ENCODE results near the gene CALML6.

Gene CALML6

DNA sequence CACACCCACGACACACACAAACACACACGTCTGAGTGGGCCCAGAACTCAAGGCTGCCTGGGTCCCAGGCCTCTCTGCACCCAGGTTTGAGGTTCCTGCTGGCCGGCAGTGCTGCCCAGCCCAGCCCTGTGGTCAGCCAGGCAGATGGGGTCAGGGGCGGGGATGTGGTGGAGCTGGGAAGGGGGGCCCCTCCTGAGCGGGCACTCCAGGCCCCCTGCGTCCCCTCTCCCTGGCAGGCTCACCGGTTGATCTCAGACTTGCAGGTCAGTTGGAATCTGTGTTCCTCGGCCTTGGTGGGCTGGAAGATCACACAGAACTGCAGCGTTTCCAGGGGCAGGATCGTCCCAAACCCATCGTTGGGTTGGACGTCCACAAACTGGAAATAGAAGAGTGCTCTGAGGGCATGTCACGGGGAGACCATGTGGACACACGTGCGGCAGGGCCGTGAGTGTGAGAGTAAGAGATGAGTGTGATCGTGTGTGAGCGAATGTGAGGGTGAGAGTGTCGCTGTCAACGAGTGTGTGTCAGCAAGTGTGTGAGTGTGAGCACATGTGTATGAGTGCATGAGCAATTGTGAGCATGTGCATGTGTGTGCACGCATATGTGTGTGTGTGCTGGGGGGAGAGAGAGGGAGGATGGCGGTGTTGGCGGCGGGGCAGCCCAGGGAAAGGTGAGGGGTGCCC lies 23.7 kb downstream of the CALML6 start:
- H3K4me3 ChIP-seq (ENCODE audit: low read depth, low read length): no peak overlapping the region
- TF ChIP-seq, protein P1, sequence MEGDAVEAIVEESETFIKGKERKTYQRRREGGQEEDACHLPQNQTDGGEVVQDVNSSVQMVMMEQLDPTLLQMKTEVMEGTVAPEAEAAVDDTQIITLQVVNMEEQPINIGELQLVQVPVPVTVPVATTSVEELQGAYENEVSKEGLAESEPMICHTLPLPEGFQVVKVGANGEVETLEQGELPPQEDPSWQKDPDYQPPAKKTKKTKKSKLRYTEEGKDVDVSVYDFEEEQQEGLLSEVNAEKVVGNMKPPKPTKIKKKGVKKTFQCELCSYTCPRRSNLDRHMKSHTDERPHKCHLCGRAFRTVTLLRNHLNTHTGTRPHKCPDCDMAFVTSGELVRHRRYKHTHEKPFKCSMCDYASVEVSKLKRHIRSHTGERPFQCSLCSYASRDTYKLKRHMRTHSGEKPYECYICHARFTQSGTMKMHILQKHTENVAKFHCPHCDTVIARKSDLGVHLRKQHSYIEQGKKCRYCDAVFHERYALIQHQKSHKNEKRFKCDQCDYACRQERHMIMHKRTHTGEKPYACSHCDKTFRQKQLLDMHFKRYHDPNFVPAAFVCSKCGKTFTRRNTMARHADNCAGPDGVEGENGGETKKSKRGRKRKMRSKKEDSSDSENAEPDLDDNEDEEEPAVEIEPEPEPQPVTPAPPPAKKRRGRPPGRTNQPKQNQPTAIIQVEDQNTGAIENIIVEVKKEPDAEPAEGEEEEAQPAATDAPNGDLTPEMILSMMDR (IDR thresholded peaks at IDR 0.05; ENCODE audit: low read depth, low read length): no peak

DNA sequence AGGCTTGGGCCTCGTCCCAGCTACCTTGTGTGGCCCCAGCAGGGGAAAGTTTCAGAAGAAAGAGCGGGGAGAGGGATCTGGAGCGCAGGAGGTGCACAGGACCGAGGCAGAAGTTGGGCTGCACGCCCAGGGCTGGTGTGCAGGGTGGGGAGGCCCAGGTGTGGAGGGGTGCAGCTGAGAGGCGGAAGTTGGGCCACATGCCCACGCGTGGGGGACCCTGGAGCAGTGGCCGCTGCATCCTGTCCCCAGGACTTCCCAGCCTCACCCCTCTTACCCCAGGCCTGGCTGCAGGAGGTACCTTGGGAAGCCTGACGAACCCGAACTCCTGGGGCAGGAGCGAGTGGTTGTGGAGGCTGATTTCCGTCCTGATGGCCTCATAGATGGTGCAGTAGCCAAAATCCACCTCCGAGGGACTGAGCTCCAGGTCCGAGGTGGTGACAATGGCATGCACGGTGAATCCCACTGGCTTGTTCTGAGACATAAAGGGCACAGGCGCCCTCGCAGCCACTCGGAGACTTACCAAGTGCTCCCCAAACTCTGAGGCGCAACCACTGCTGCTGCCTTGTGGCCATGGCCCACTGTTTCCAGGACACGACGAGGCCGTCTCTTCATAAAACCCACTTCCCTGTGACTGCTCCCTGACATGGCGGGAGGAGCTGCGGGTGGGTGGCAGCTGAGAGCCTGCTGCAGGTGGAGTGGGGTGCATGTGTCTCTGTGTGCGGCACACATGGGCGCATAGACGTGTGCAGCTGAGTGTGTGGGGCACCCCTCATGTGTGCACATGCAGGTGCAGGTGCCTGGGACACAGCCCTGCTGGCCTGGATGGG lies 24.4 kb downstream of the CALML6 start:
- TF ChIP-seq, protein P1 (IDR thresholded peaks at IDR 0.05; ENCODE audit: low read depth, low read length): no peak
- no peak overlapping the region for H3K4me3 ChIP-seq (ENCODE audit: low read depth, low read length)

DNA sequence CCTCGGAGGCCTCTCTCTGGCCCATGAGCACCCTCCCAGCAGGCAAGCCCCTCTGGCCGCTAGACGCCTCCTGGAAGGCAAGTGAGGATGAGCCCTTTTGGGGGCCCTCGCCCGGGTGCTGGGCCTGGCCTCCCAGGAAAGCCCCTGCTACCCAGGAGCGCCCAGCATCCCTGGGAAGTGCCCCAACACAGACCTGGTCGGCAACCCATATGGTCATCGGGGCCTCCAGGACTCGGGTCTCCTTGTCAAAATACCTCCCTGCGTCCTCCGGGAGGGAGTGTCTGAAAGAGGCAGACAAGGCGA lies 25.0 kb downstream of the CALML6 start:
- H3K4me3 ChIP-seq (ENCODE audit: low read depth, low read length): no peak overlapping the region

DNA sequence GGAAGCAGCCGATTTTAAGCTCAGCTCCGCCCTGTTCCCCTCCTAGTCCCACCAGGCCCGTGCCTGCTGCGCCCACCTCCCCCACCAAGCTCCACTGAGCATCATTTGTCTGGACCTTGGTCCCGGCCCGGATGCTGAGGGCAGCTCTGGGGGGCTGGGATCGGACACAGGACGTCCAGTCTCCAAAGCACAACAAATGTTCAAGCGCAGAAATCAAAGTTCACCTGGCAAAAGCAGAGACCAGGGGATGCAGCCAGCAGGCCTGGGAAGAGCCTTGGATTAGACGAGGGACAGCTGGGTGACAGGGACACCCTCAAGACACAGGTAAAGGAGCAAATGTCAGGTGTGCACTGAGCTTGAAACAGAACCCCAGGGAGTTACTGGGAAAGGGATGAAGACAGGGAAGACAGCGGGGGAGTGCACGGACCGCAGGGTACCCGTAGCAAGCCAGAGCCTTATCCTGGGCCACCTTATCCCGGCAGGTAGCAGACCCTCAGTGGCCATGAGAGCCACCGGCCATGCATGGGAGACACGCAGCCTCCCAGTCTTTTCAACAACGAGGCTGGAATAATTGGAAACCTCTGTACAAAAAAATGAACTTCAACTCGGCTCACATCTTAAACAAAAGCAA lies 26.3 kb downstream of the CALML6 start:
- no peak overlapping the region for H3K4me3 ChIP-seq (ENCODE audit: low read depth, low read length)
- TF ChIP-seq, protein P1 (IDR thresholded peaks at IDR 0.05; ENCODE audit: low read depth, low read length): no peak

More for the DNA sequence above, 25.0 kb downstream of the CALML6 start:
- TF ChIP-seq, protein P1 (IDR thresholded peaks at IDR 0.05; ENCODE audit: low read depth, low read length): no peak

DNA sequence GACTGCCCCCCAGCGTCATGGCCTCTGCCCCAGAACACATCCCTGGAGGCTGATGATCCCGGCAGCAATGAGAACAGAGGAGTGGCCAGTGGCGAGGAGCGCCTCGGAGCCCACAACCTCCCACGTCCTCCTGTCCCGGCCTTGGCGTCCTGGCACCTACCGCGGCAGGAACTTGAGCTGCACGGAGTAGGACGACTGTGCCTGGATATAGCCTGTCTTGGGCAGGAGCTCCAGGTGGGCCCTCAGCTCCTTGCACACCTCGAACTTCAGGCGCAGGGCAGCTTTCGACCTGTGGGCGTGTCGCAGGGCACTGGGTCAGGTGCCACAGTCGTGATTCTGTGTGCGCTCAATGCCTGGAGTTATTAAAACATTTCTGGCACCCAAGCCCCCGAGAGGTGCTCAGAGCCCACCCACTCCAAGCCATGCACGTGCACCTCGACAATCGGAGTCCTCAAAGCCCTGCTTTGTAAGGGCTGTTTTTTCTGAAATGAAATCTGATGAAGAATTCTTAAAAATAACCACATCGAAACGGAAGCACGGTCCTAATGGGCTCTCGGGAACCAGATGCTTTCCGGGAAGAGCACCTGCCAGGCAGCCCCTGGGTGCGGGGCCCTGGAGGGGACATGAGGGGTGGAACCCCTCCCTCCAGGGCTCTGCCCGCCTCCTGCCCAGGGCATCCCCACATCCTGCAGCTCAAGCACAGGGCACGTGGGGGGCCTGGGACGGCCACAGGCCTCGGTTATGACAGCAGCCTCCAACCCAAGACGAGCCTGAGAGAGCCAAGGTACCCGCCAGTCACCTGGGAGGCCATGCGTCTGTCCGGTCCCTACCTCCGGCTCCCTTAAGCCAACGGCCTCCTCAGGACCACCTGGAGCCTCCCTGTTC lies 27.1 kb downstream of the CALML6 start:
- TF ChIP-seq, protein P1 (IDR thresholded peaks at IDR 0.05; ENCODE audit: low read depth, low read length): no peak
- no peak overlapping the region for H3K4me3 ChIP-seq (ENCODE audit: low read depth, low read length)

DNA sequence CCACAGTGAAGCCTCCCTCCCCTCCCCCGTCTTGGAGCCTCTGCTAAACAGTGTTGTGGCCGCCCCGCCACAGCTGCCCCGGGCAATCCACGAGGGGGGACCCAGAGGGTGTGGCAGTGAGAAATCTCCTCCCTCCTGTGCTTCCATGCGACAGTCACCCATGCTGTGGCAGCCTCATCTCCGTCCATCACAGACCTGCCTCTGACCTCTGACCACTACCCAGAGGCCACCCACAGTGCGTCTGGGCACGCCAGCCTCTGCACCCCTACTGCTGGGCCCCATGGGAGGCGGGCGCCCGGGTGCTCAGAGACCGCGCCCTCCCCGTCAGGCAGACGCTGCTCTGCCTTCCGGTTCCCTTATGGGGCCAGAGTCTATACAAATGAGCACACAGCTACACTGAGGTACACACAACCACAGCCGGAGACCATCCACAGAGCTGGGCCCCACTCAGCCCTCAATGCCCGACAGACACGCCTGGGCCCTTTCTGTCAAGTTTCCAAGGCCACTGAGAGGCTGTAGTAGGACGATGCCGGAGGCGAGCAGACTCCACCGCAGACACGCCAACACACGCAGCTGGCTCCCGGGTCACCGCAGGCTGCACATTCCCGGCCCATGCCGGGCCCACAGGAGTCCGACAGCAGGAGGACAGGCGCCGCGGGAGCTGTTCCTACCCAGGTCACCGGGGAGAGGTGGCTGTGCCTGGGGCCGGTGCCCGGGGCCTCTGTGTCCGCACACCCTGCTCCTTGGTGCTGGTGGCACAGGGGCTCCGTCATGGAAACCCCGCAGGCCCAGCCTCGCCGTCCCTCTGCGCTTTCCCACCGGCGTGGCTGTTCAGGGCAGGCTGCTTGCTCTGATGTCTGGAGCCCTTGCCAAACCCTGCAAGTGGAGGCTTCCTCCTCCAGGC lies 27.9 kb downstream of the CALML6 start:
- H3K4me3 ChIP-seq (ENCODE audit: low read depth, low read length): no peak overlapping the region
- TF ChIP-seq, protein P1 (IDR thresholded peaks at IDR 0.05; ENCODE audit: low read depth, low read length): no peak
